Measurements from ENCODE around the gene CFAP52.

CFAP52 gene

GRCh38 chr17:9646546-9646885 lies 70.1 kb downstream of the CFAP52 start:
- Histone ChIP-seq H3K79me2 (ENCODE audit: insufficient read depth, low read length) (no peaks in the 10 kb centered on the region), H3K4me3 (ENCODE audit: insufficient read depth, low read length, poor library complexity, severe bottlenecking) (no peak overlapping the region), H3K27ac (ENCODE audit: low read depth, low read length) (no peak overlapping the region), H3K9ac (ENCODE audit: low read length) (no peak overlapping the region), H3K36me3 (ENCODE audit: low read length) (no peaks in the 10 kb centered on the region), H3F3A (ENCODE audit: insufficient read depth) (no peaks in the 10 kb centered on the region), H4K20me1 (ENCODE audit: low read depth, low read length) (no peaks in the 10 kb centered on the region), H3K4me2 (ENCODE audit: low read depth, low read length, poor library complexity, severe bottlenecking) (no peak overlapping the region), H3K27me3 (ENCODE audit: low read length) (no peaks in the 10 kb centered on the region), H2AFZ (ENCODE audit: low read depth, low read length, severe bottlenecking) (no peak overlapping the region), H3K9me3 (ENCODE audit: insufficient read depth, low read length) (no peaks in the 10 kb centered on the region), H3K9me2 (replicated peaks; ENCODE audit: insufficient read depth, low read length) (no peaks in the 10 kb centered on the region)
- TF ChIP-seq CTCF (IDR thresholded peaks at IDR 0.05; ENCODE audit: insufficient read depth, low read length, poor library complexity, severe bottlenecking) (no peak), EZH2phosphoT487 (conservative IDR thresholded peaks at IDR 0.05; ENCODE audit: low read length) (no peak)

DNA sequence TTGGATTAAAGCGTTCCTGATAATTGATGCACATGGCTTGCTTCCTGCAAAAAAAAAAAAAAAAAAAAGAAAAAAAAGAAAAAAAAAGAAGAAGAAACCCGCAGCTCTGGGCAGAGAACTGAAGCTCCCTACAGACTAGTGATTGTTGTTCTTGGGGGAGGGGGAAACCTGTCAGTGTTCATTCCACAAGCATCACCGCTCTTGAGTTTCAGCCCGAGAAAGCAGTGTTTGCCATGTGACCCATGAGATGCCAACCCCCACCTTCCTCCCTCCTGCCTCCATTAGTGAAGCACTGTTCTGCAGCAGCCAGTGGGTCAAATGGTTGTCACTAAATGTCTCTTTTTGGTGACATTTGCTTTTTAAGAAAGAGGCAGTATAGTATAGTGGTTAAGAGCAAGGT lies 70.6 kb downstream of the CFAP52 start:
- H3F3A ChIP-seq (ENCODE audit: insufficient read depth): no peaks in the 10 kb centered on the region
- H3K27me3 ChIP-seq (ENCODE audit: low read length): no peaks in the 10 kb centered on the region
- H3K9me3 ChIP-seq (ENCODE audit: insufficient read depth, low read length): no peaks in the 10 kb centered on the region
- no peaks in the 10 kb centered on the region for H3K9me2 ChIP-seq (replicated peaks; ENCODE audit: insufficient read depth, low read length)
- no peak for TF ChIP-seq EZH2phosphoT487 (conservative IDR thresholded peaks at IDR 0.05; ENCODE audit: low read length)
- no peak for TF ChIP-seq CTCF (IDR thresholded peaks at IDR 0.05; ENCODE audit: insufficient read depth, low read length, poor library complexity, severe bottlenecking)
- H4K20me1 ChIP-seq (ENCODE audit: low read depth, low read length): no peaks in the 10 kb centered on the region
- H3K9ac ChIP-seq (ENCODE audit: low read length): no peak overlapping the region
- H3K79me2 ChIP-seq (ENCODE audit: insufficient read depth, low read length): no peaks in the 10 kb centered on the region
- H3K36me3 ChIP-seq (ENCODE audit: low read length): no peaks in the 10 kb centered on the region
- H3K27ac ChIP-seq (ENCODE audit: low read depth, low read length): no peak overlapping the region
- no peak overlapping the region for H2AFZ ChIP-seq (ENCODE audit: low read depth, low read length, severe bottlenecking)
- H3K4me2 ChIP-seq (ENCODE audit: low read depth, low read length, poor library complexity, severe bottlenecking): no peak overlapping the region
- H3K4me3 ChIP-seq (ENCODE audit: insufficient read depth, low read length, poor library complexity, severe bottlenecking): no peak overlapping the region

DNA sequence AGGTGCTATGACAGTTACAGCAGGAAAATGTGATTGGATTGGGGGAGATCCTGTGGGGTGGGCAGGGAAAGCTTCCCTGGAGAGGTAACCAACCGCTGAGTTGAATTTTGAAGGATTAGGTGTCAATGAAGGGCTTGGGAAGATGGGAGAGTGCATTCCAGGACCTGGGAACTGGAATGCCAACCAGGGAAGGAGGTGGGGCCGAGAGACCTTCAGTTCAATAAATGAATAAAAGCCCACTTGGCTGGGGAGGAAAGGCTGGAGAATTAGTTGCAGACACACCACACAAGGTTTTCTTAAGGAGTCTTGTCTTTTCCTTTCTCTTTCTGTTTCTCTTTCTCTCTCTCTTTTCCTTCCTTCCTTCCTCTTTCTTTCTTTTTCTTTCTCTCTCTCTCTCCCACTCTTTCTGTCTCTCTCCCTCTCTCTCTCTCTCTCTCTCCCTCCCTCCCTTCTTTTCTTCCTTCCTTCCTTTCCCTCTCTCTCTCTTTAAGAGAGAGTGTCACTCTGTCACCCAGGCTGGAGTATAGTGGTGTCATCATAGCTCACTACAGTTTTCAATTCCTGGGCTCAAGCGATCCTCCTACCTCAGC lies 72.2 kb downstream of the CFAP52 start:
- no peaks in the 10 kb centered on the region for H3K79me2 ChIP-seq (ENCODE audit: insufficient read depth, low read length)
- no peak overlapping the region for H3K4me2 ChIP-seq (ENCODE audit: low read depth, low read length, poor library complexity, severe bottlenecking)
- TF ChIP-seq EZH2phosphoT487 (conservative IDR thresholded peaks at IDR 0.05; ENCODE audit: low read length) (no peak), CTCF (IDR thresholded peaks at IDR 0.05; ENCODE audit: insufficient read depth, low read length, poor library complexity, severe bottlenecking) (no peak)

More for the DNA sequence above, 72.2 kb downstream of the CFAP52 start:
- no peaks in the 10 kb centered on the region for H3K36me3 ChIP-seq (ENCODE audit: low read length)
- H3K9me2 ChIP-seq (replicated peaks; ENCODE audit: insufficient read depth, low read length): no peaks in the 10 kb centered on the region
- H2AFZ ChIP-seq (ENCODE audit: low read depth, low read length, severe bottlenecking): no peak overlapping the region
- no peaks in the 10 kb centered on the region for H3K9me3 ChIP-seq (ENCODE audit: insufficient read depth, low read length)
- no peaks in the 10 kb centered on the region for H3F3A ChIP-seq (ENCODE audit: insufficient read depth)
- H3K4me3 ChIP-seq (ENCODE audit: insufficient read depth, low read length, poor library complexity, severe bottlenecking): no peak overlapping the region
- no peaks in the 10 kb centered on the region for H4K20me1 ChIP-seq (ENCODE audit: low read depth, low read length)
- no peaks in the 10 kb centered on the region for H3K27me3 ChIP-seq (ENCODE audit: low read length)
- no peak overlapping the region for H3K27ac ChIP-seq (ENCODE audit: low read depth, low read length)
- no peak overlapping the region for H3K9ac ChIP-seq (ENCODE audit: low read length)
